Epithelial cell of esophagus (primary cell): ENCODE results near the gene NKX1-1.

Experiments used
- DNase-seq: peaks from one replicate; pipeline ENCODE4 v3.0.0; 2010; ENCODE audit warnings: low read depth
- H3K4me3 ChIP-seq: 2 replicates; pipeline ENCODE4 v1.5.1; 2011; ENCODE audit warnings: mild to moderate bottlenecking, low read length, control low read depth
- CTCF ChIP-seq: IDR thresholded peaks from 2 replicates; pipeline ENCODE4 v1.5.1; 2011; ENCODE audit warnings: low read depth, mild to moderate bottlenecking, low read length, control low read depth, inconsistent platforms; ENCODE audit not compliant: insufficient read depth; ENCODE audit errors: missing control alignments

NKX1-1 gene

GRCh38 chr4:1416948-1417260, 10.7 kb upstream of the NKX1-1 start:
- DNase-seq = no peak
- TF ChIP-seq CTCF = no peak
- H3K4me3 ChIP-seq = no peak overlapping the region

- H3K4me3 ChIP-seq = no peak overlapping the region
- TF ChIP-seq CTCF = no peak
- no peak for DNase-seq
Observed at GRCh38 chr4:1416051-1416947, 10.1 kb upstream of the NKX1-1 start.

GRCh38 chr4:1415681-1415981, 9.4 kb upstream of the NKX1-1 start:
- no peak for TF ChIP-seq CTCF
- no peak for DNase-seq
- H3K4me3 ChIP-seq = no peak overlapping the region

GRCh38 chr4:1414831-1415680, 8.8 kb upstream of the NKX1-1 start:
- H3K4me3 ChIP-seq = no peak overlapping the region
- no peak for DNase-seq
- TF ChIP-seq CTCF = no peak

- TF ChIP-seq CTCF = no peak
- H3K4me3 ChIP-seq = no peak overlapping the region
- no peak for DNase-seq
Observed at GRCh38 chr4:1413687-1414479, 7.6 kb upstream of the NKX1-1 start.

GRCh38 chr4:1413204-1413663, 7.0 kb upstream of the NKX1-1 start:
- no peak for DNase-seq
- no peak overlapping the region for H3K4me3 ChIP-seq
- TF ChIP-seq CTCF = no peak
